ENCODE data around the gene SLC31A1.
"Not testable (repeated sequence)": the region's sequence is repeated elsewhere in the genome, so short reads cannot be mapped to it uniquely, and the experiment has no call there.

Gene SLC31A1

GRCh38 chr9:113290052-113290607 is 68.8 kb downstream of the SLC31A1 start:
- no peak for TF ChIP-seq CTCF (conservative IDR thresholded peaks at IDR 0.05; ENCODE audit: low read depth, low read length)
- no peak overlapping the region for H3K4me3 ChIP-seq (ENCODE audit: low read depth, low read length)
- no peak for DNase-seq (ENCODE audit: low read depth)

DNA sequence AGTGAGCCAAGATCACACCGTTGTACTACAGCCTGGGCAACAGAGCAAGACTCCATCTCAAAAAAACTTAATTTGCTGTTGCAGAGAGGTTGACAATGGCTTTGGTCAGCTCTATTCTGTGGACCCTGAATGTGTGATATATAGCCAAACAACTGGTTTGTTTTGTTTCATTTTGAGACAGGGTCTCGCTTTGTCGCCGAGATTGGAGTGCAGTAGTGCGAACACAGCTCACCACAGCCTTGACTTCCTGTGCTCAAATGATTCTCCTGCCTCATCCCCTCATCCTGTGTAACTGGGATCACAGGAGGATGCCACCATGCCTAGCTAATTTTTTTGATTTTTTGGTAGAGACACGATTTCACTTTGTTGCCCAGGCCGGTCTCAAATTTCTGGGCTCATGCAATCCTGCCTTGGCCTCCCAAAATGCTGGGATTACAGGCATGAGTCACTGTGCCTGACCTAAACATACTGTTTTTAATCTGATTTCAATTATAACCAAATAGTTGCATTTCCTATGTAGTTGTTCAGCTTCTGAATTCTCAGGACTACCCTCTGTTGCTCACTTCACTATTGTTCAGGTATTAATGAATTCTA is 72.0 kb downstream of the SLC31A1 start:
- peak; percentile 11 for DNase-seq (ENCODE audit: low read depth)
- H3K4me3 ChIP-seq (ENCODE audit: low read depth, low read length): no peak overlapping the region
- no peak for TF ChIP-seq CTCF (conservative IDR thresholded peaks at IDR 0.05; ENCODE audit: low read depth, low read length)

- not testable (repeated sequence) for DNase-seq (ENCODE audit: low read depth); H3K4me3 ChIP-seq (ENCODE audit: low read depth, low read length)
Observed at GRCh38 chr9:113296247-113296646, 74.9 kb downstream of the SLC31A1 start.

GRCh38 chr9:113296796-113297558 is 75.6 kb downstream of the SLC31A1 start:
- peak; percentile 36 for DNase-seq (ENCODE audit: low read depth)
- no peak for TF ChIP-seq CTCF (conservative IDR thresholded peaks at IDR 0.05; ENCODE audit: low read depth, low read length)
- no peak overlapping the region for H3K4me3 ChIP-seq (ENCODE audit: low read depth, low read length)

GRCh38 chr9:113298311-113298710 is 77.0 kb downstream of the SLC31A1 start:
- no peak for TF ChIP-seq CTCF (conservative IDR thresholded peaks at IDR 0.05; ENCODE audit: low read depth, low read length)
- no peak overlapping the region for H3K4me3 ChIP-seq (ENCODE audit: low read depth, low read length)
- DNase-seq (ENCODE audit: low read depth): no peak

DNA sequence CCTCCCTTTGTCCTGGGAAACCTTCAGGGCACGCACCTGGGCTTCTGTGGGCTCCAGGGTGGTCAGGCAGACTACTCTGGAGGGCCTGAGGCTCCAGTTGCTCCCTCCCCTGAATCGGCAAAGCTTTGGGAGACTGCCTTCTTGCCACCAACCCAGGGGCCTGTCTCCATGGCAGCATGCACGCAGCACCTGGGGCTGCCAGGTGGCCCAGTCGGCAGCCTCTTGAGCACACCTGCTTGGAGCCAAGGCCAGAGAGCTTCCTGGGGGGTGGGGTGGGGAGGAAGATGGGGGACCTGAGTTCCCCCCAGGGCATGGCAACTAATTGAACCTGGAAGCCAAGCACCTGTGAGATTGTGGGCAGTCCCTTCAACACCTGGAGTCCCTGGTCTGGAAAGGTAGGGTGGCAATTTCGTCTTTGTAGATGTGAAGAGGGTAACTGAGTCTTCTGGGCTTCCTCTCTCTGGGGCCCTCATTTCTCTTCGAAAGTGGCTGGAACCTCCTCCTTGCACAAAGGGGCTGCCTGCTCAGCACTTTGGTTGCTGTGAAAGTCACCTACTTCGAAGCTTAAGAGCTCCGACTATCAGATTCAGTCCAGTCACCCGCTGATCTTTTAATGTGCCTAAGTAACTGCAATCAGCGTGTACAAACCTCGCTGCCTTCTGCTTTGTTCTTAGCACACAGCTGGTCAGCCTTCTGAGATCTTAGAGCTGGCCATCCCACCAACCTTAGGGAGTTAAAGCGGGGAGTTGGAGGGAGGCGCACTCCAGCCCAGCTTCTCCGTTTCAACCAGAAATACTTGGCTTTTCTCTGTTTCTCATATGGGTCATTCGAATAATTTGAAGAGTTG is 77.8 kb downstream of the SLC31A1 start:
- DNase-seq (ENCODE audit: low read depth): no peak
- TF ChIP-seq CTCF (conservative IDR thresholded peaks at IDR 0.05; ENCODE audit: low read depth, low read length): no peak
- H3K4me3 ChIP-seq (ENCODE audit: low read depth, low read length): no peak overlapping the region

GRCh38 chr9:113299800-113300292 is 78.5 kb downstream of the SLC31A1 start:
- DNase-seq (ENCODE audit: low read depth): peak; percentile 35
- H3K4me3 ChIP-seq (ENCODE audit: low read depth, low read length): no peak overlapping the region
- TF ChIP-seq CTCF (conservative IDR thresholded peaks at IDR 0.05; ENCODE audit: low read depth, low read length): no peak
